HepG2 (cell line): Measurements from ENCODE around the gene MYO9A. TPM values are rescaled to one million over a fixed set of nuclear protein-coding genes. Genes with fewer than 3 reads are reported as not detected.

Experiments used
- ATRX ChIP-seq: sonication (generic); formaldehyde crosslinking; IDR thresholded peaks from 2 replicates; pipeline ENCODE4 v1.4.0; 2020; ENCODE audit warnings: missing genetic modification reagents, borderline replicate concordance
- CAMTA2 ChIP-seq: sonication (generic); formaldehyde crosslinking; IDR thresholded peaks from 2 replicates; pipeline ENCODE4 v1.4.0; 2020; ENCODE audit warnings: mild to moderate bottlenecking, missing genetic modification reagents, borderline replicate concordance
- ERF ChIP-seq: IDR thresholded peaks from 2 replicates; pipeline ENCODE4 v1.6.1; 2018; ENCODE audit warnings: missing biosample characterization, missing genetic modification reagents
- FOSL1 ChIP-seq: sonication (generic); formaldehyde crosslinking; IDR thresholded peaks from 2 replicates; pipeline ENCODE4 v1.9.0; 2021; ENCODE audit warnings: missing genetic modification reagents, borderline replicate concordance
- HNRNPK ChIP-seq: fragments of 200-400 bp; formaldehyde crosslinking; IDR thresholded peaks from 2 replicates; pipeline ENCODE4 v1.6.1; 2018; ENCODE audit warnings: low read length, low read depth, moderate library complexity, mild to moderate bottlenecking; ENCODE audit not compliant: poor library complexity, severe bottlenecking
- MYC ChIP-seq: sonication (generic); formaldehyde crosslinking; IDR thresholded peaks from 2 replicates; pipeline ENCODE4 v1.9.0; 2021; ENCODE audit warnings: missing genetic modification reagents, borderline replicate concordance
- NFE2 ChIP-seq: sonication (generic); formaldehyde crosslinking; IDR thresholded peaks from 2 replicates; pipeline ENCODE4 v1.4.0; 2020; ENCODE audit warnings: missing genetic modification reagents
- PHF20 ChIP-seq: sonication (generic); formaldehyde crosslinking; IDR thresholded peaks from 2 replicates; pipeline ENCODE4 v1.5.0; 2020; ENCODE audit warnings: mild to moderate bottlenecking, missing genetic modification reagents
- PHF8 ChIP-seq: sonication (generic); formaldehyde crosslinking; IDR thresholded peaks from 2 replicates; pipeline ENCODE4 v1.5.0; 2020; ENCODE audit warnings: missing genetic modification reagents
- XBP1 ChIP-seq: sonication (generic); formaldehyde crosslinking; IDR thresholded peaks from 2 replicates; pipeline ENCODE4 v1.5.0; 2020; ENCODE audit warnings: missing genetic modification reagents
- ZFP36L2 ChIP-seq: sonication (generic); formaldehyde crosslinking; IDR thresholded peaks from 2 replicates; pipeline ENCODE4 v1.4.0; 2020; ENCODE audit warnings: missing genetic modification reagents
- ZKSCAN8 ChIP-seq: IDR thresholded peaks from 2 replicates; pipeline ENCODE4 v1.6.1; 2016; ENCODE audit warnings: borderline replicate concordance, missing genetic modification reagents, missing compliant biosample characterization
- ZNF234 ChIP-seq: sonication (generic); formaldehyde crosslinking; conservative IDR thresholded peaks from 2 replicates; pipeline ENCODE4 v1.5.1; 2020; ENCODE audit warnings: mild to moderate bottlenecking, missing genetic modification reagents
- ZNF256 ChIP-seq: sonication (generic); formaldehyde crosslinking; conservative IDR thresholded peaks from 2 replicates; pipeline ENCODE4 v1.4.0; 2020; ENCODE audit warnings: missing genetic modification reagents
- ZNF33B ChIP-seq: sonication (generic); formaldehyde crosslinking; IDR thresholded peaks from 2 replicates; pipeline ENCODE4 v1.5.1; 2020; ENCODE audit warnings: mild to moderate bottlenecking, missing genetic modification reagents
- ZNF441 ChIP-seq: sonication (generic); formaldehyde crosslinking; IDR thresholded peaks from 2 replicates; pipeline ENCODE4 v1.7.0; 2021; ENCODE audit warnings: missing genetic modification reagents, borderline replicate concordance
- ZNF484 ChIP-seq: sonication (generic); formaldehyde crosslinking; IDR thresholded peaks from 2 replicates; pipeline ENCODE4 v1.5.1; 2020; ENCODE audit warnings: mild to moderate bottlenecking, low read depth, missing genetic modification reagents, borderline replicate concordance
- ZNF746 ChIP-seq: sonication (generic); formaldehyde crosslinking; IDR thresholded peaks from 2 replicates; pipeline ENCODE4 v1.8.0; 2022; ENCODE audit warnings: mild to moderate bottlenecking, missing genetic modification reagents
- ZNF775 ChIP-seq: sonication (generic); formaldehyde crosslinking; IDR thresholded peaks from 2 replicates; pipeline ENCODE4 v1.4.0; 2020; ENCODE audit warnings: missing genetic modification reagents, mild to moderate bottlenecking, moderate library complexity, borderline replicate concordance
- polyA plus RNA-seq, 8 experiments: library from polyadenylated mRNA; depleted of rRNA in 3 of 8; stranded (reverse) in 7 of 8; unstranded in 1 of 8; fragments of >200 nt; fragmentation: Illumina TruSeq in 4 of 8; extraction: Trizol in 4 of 8; gene quantifications; 2 replicates each; pipeline versions ENCODE4 v1.2.1 to v1.2.3, GENCODE V29; 2011 to 2016; ENCODE audit warnings: low read depth in 4 of 8, missing spikeins in 1 of 8, mixed read lengths in 1 of 8; ENCODE audit not compliant: insufficient read depth in 1 of 8
- total RNA-seq, 5 experiments: library from RNA; depleted of rRNA; stranded (reverse); fragments of >200 nt; fragmentation: Illumina TruSeq; extraction: Trizol; gene quantifications; 2 replicates each; pipeline ENCODE4 v1.2.3, GENCODE V29; 2016; ENCODE audit warnings: low read depth in 1 of 5
- TF ChIP-seq, protein P1 (sequence below): sonication (generic); formaldehyde crosslinking; IDR thresholded peaks from 2 replicates; pipeline ENCODE4 v1.4.0; 2020; ENCODE audit warnings: missing genetic modification reagents, mild to moderate bottlenecking, borderline replicate concordance
- TF ChIP-seq, protein P2 (sequence below): IDR thresholded peaks from 2 replicates; pipeline ENCODE4 v1.6.1; 2012; ENCODE audit warnings: low read length, improper control_type of control experiment
- TF ChIP-seq, protein P3 (sequence below): sonication (generic); formaldehyde crosslinking; IDR thresholded peaks from 2 replicates; pipeline ENCODE4 v1.8.1; 2023; ENCODE audit warnings: mild to moderate bottlenecking, missing genetic modification reagents
- TF ChIP-seq, protein P4 (sequence below): sonication (generic); formaldehyde crosslinking; IDR thresholded peaks from 2 replicates; pipeline ENCODE4 v1.4.0; 2020; ENCODE audit warnings: mild to moderate bottlenecking, missing genetic modification reagents

Gene MYO9A
- total and polyA plus RNA-seq, 2 of the 13 experiments (the other 11 are each of a cell fraction or from before 2014, with no cell fraction given): 4.8 to 15.3 TPM

DNA sequence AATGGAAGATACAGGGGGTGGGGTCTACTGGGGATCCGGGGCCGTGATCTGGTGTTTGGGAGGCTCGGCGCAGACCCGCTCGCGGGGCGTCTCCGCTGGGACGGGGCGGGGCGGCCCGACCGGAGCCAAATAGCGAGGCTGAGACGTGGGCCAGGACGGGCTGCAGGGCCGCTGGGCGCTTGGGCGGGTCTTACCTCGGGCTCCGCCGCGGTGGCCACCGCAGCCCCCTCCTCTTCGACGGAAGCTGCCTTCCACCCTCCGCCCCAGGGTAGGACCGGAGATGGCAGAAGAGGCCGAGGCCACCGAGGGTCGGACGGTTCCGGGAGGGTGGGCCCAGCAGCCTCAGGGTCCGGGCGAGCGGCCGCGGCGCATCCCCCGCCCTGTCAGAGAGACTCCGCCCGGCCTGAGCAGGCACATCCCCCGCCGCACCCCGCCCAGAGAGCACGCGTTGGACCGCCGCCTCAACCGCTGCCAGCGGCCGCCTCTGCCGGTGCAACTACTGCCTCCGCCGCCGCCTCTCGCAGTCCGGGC, 399 bp downstream of the MYO9A start (continued):
- TF ChIP-seq, protein P1, sequence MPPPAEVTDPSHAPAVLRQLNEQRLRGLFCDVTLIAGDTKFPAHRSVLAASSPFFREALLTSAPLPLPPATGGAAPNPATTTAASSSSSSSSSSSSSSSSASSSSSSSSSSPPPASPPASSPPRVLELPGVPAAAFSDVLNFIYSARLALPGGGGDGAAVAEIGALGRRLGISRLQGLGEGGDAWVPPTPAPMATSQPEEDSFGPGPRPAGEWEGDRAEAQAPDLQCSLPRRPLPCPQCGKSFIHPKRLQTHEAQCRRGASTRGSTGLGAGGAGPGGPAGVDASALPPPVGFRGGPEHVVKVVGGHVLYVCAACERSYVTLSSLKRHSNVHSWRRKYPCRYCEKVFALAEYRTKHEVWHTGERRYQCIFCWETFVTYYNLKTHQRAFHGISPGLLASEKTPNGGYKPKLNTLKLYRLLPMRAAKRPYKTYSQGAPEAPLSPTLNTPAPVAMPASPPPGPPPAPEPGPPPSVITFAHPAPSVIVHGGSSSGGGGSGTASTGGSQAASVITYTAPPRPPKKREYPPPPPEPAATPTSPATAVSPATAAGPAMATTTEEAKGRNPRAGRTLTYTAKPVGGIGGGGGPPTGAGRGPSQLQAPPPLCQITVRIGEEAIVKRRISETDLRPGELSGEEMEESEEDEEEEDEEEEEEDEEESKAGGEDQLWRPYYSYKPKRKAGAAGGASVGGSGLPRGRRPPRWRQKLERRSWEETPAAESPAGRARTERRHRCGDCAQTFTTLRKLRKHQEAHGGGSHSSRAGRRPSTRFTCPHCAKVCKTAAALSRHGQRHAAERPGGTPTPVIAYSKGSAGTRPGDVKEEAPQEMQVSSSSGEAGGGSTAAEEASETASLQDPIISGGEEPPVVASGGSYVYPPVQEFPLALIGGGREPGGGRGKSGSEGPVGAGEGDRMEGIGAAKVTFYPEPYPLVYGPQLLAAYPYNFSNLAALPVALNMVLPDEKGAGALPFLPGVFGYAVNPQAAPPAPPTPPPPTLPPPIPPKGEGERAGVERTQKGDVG (CRISPR knock-in tag): no peak
- TF ChIP-seq ZNF441 (no peak), ZFP36L2 (CRISPR knock-in tag) (no peak), FOSL1 (CRISPR knock-in tag) (no peak), ATRX (CRISPR knock-in tag) (no peak), ZKSCAN8 (CRISPR knock-in tag) (no peak), ERF (peak; percentile 10; the same call in 1 of the 2 replicates), NFE2 (CRISPR knock-in tag) (no peak), HNRNPK (no peak), PHF20 (CRISPR knock-in tag) (no peak), PHF8 (CRISPR knock-in tag) (peak; percentile 83), ZNF775 (CRISPR knock-in tag) (no peak), ZNF484 (CRISPR knock-in tag) (no peak), ZNF256 (CRISPR knock-in tag) (no peak; the same call in 1 of the 2 replicates), ZNF234 (no peak), ZNF746 (CRISPR knock-in tag) (peak; percentile 11; the same call in 1 of the 2 replicates), CAMTA2 (CRISPR knock-in tag) (peak; percentile 89; the same call in 1 of the 2 replicates), ZNF33B (CRISPR knock-in tag) (no peak), MYC (CRISPR knock-in tag) (peak; percentile 47; the same call in 1 of the 2 replicates), XBP1 (CRISPR knock-in tag) (no peak)
- TF ChIP-seq, protein P2, sequence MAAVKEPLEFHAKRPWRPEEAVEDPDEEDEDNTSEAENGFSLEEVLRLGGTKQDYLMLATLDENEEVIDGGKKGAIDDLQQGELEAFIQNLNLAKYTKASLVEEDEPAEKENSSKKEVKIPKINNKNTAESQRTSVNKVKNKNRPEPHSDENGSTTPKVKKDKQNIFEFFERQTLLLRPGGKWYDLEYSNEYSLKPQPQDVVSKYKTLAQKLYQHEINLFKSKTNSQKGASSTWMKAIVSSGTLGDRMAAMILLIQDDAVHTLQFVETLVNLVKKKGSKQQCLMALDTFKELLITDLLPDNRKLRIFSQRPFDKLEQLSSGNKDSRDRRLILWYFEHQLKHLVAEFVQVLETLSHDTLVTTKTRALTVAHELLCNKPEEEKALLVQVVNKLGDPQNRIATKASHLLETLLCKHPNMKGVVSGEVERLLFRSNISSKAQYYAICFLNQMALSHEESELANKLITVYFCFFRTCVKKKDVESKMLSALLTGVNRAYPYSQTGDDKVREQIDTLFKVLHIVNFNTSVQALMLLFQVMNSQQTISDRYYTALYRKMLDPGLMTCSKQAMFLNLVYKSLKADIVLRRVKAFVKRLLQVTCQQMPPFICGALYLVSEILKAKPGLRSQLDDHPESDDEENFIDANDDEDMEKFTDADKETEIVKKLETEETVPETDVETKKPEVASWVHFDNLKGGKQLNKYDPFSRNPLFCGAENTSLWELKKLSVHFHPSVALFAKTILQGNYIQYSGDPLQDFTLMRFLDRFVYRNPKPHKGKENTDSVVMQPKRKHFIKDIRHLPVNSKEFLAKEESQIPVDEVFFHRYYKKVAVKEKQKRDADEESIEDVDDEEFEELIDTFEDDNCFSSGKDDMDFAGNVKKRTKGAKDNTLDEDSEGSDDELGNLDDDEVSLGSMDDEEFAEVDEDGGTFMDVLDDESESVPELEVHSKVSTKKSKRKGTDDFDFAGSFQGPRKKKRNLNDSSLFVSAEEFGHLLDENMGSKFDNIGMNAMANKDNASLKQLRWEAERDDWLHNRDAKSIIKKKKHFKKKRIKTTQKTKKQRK: no peak
- TF ChIP-seq, protein P3, sequence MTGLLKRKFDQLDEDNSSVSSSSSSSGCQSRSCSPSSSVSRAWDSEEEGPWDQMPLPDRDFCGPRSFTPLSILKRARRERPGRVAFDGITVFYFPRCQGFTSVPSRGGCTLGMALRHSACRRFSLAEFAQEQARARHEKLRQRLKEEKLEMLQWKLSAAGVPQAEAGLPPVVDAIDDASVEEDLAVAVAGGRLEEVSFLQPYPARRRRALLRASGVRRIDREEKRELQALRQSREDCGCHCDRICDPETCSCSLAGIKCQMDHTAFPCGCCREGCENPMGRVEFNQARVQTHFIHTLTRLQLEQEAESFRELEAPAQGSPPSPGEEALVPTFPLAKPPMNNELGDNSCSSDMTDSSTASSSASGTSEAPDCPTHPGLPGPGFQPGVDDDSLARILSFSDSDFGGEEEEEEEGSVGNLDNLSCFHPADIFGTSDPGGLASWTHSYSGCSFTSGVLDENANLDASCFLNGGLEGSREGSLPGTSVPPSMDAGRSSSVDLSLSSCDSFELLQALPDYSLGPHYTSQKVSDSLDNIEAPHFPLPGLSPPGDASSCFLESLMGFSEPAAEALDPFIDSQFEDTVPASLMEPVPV (CRISPR knock-in tag): peak; percentile 91
- TF ChIP-seq, protein P4, sequence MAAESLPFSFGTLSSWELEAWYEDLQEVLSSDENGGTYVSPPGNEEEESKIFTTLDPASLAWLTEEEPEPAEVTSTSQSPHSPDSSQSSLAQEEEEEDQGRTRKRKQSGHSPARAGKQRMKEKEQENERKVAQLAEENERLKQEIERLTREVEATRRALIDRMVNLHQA (CRISPR knock-in tag): no peak
